AG04450 (cell line): ENCODE data around the gene ANKS1B. TPM values are rescaled to one million over a fixed set of nuclear protein-coding genes. Genes with fewer than 3 reads are reported as not detected.

Experiments used
- CTCF ChIA-PET: fragments of 300-600, 350-600 bp; formaldehyde crosslinking; extraction: SDS; loops from one replicate; lab custom pipeline; 2022; ENCODE audit warnings: antibody characterized with exemption, inconsistent platforms; lab: Charles Lee
- POLR2A ChIA-PET: fragments of 350-600 bp; formaldehyde crosslinking; extraction: SDS; loops from one replicate; lab custom pipeline; 2021; ENCODE audit warnings: antibody characterized with exemption, inconsistent platforms; lab: Yijun Ruan, JAX
- DNase-seq: peaks from one replicate; pipeline ENCODE4 v3.0.0-alpha.2; 2011; ENCODE audit warnings: low read depth, low spot score
- H3K27ac ChIP-seq: one replicate; pipeline ENCODE4 v1.5.1; 2012; ENCODE audit warnings: low read depth, low read length, control low read depth
- H3K27me3 ChIP-seq: one replicate; pipeline ENCODE4 v1.6.0; 2012; ENCODE audit warnings: low read length; ENCODE audit not compliant: control insufficient read depth, insufficient read depth
- H3K4me3 ChIP-seq: 2 replicates; pipeline ENCODE4 v1.5.1; 2011; ENCODE audit warnings: mild to moderate bottlenecking, low read depth, low read length, control low read depth
- H3K9me3 ChIP-seq: 2 replicates; pipeline ENCODE4 v1.5.1; 2012; ENCODE audit warnings: low read length; ENCODE audit not compliant: control insufficient read depth, insufficient read depth
- CTCF ChIP-seq: IDR thresholded peaks from 2 replicates; pipeline ENCODE4 v1.5.1; 2011; ENCODE audit warnings: low read depth, low read length, control low read depth, inconsistent platforms
- polyA plus RNA-seq: library from polyadenylated mRNA; depleted of rRNA; stranded (reverse); fragments of >200 nt; gene quantifications from 2 replicates; pipeline ENCODE4 v1.2.3, GENCODE V29; 2011

The ANKS1B gene
- polyA plus RNA-seq, 1 experiment: 0.22 TPM

- POLR2A ChIA-PET: no interaction called here
- CTCF ChIA-PET: no interaction called here
- H3K27me3 ChIP-seq: no peaks in the 10 kb centered on the region
- DNase-seq: no peak
- no peak overlapping the region for H3K27ac ChIP-seq
- no peaks in the 10 kb centered on the region for H3K9me3 ChIP-seq
- H3K4me3 ChIP-seq: no peak overlapping the region
- TF ChIP-seq CTCF: no peak
These were observed 979.1 kb downstream of the ANKS1B start for GRCh38 chr12:99005601-99006000.

GRCh38 chr12:99004799-99005466 lies 979.8 kb downstream of the ANKS1B start:
- Histone ChIP-seq H3K27ac (no peak overlapping the region), H3K4me3 (no peak overlapping the region), H3K9me3 (no peaks in the 10 kb centered on the region), H3K27me3 (no peaks in the 10 kb centered on the region)
- ChIA-PET CTCF (no interaction called here), POLR2A (no interaction called here)
- TF ChIP-seq CTCF: no peak
- DNase-seq: no peak

GRCh38 chr12:99002731-99003130 lies 982.0 kb downstream of the ANKS1B start:
- H3K27ac ChIP-seq: no peak overlapping the region
- POLR2A ChIA-PET: no interaction called here
- TF ChIP-seq CTCF: no peak
- no peak overlapping the region for H3K4me3 ChIP-seq
- CTCF ChIA-PET: no interaction called here
- H3K9me3 ChIP-seq: no peaks in the 10 kb centered on the region
- H3K27me3 ChIP-seq: peaks cover 2% of the 10 kb centered on the region
- DNase-seq: no peak

- DNase-seq: no peak
- Histone ChIP-seq H3K4me3 (no peak overlapping the region), H3K27me3 (peaks cover 2% of the 10 kb centered on the region), H3K27ac (no peak overlapping the region), H3K9me3 (no peaks in the 10 kb centered on the region)
- CTCF ChIA-PET: interaction anchor here (0.7 kb wide), 2 partner anchors 438 to 886 kb away, joined by 3 to 5 read pairs; no protein-coding TSS in a partner anchor
- POLR2A ChIA-PET: no interaction called here
- no peak for TF ChIP-seq CTCF
These were observed 982.6 kb downstream of the ANKS1B start for GRCh38 chr12:99002156-99002555.

- ChIA-PET POLR2A (no interaction called here), CTCF (interaction anchor here (1.0 to 3.4 kb wide), 19 partner anchors 10 to 600 kb away, joined by 4 to 44 read pairs (median 11); no protein-coding TSS in a partner anchor)
- TF ChIP-seq CTCF: no peak
- DNase-seq: no peak
- H3K27ac ChIP-seq: no peak overlapping the region
- peaks cover 2% of the 10 kb centered on the region for H3K27me3 ChIP-seq
- H3K4me3 ChIP-seq: no peak overlapping the region
- H3K9me3 ChIP-seq: no peaks in the 10 kb centered on the region
These were observed 985.2 kb downstream of the ANKS1B start for GRCh38 chr12:98999559-98999958.
